HEK293 (cell line): Measurements from ENCODE around the gene EPO.
"Not testable (repeated sequence)": the region's sequence is repeated elsewhere in the genome, so short reads cannot be mapped to it uniquely, and the experiment has no call there.

Experiments used
- KLF16 ChIP-seq: fragments of 450-650 bp; formaldehyde crosslinking; IDR thresholded peaks from 2 replicates; pipeline ENCODE4 v1.5.1; 2017; ENCODE audit warnings: missing biosample characterization, missing genetic modification characterization
- MEIS1 ChIP-seq: sonication (generic); formaldehyde crosslinking; IDR thresholded peaks from 2 replicates; pipeline ENCODE4 v1.8.1; 2022; ENCODE audit warnings: missing genetic modification reagents, mild to moderate bottlenecking, borderline replicate concordance
- ZEB2 ChIP-seq: fragments of 450-650 bp; formaldehyde crosslinking; IDR thresholded peaks from 2 replicates; pipeline ENCODE4 v1.5.1; 2016; ENCODE audit warnings: missing biosample characterization, missing genetic modification characterization
- ZNF292 ChIP-seq: fragments of 450-650 bp; formaldehyde crosslinking; IDR thresholded peaks from 2 replicates; pipeline ENCODE4 v1.5.1; 2016; ENCODE audit warnings: low read depth, missing biosample characterization, missing genetic modification characterization, borderline replicate concordance
- TF ChIP-seq, protein P1 (sequence below): fragments of 450-650 bp; formaldehyde crosslinking; IDR thresholded peaks from 2 replicates; pipeline ENCODE4 v1.5.1; 2016; ENCODE audit warnings: missing biosample characterization, missing genetic modification characterization, low read depth
- TF ChIP-seq, protein P2 (sequence below): fragments of 450-650 bp; formaldehyde crosslinking; IDR thresholded peaks from 2 replicates; pipeline ENCODE4 v1.5.1; 2016; ENCODE audit warnings: missing biosample characterization, missing genetic modification characterization, borderline replicate concordance

DNA sequence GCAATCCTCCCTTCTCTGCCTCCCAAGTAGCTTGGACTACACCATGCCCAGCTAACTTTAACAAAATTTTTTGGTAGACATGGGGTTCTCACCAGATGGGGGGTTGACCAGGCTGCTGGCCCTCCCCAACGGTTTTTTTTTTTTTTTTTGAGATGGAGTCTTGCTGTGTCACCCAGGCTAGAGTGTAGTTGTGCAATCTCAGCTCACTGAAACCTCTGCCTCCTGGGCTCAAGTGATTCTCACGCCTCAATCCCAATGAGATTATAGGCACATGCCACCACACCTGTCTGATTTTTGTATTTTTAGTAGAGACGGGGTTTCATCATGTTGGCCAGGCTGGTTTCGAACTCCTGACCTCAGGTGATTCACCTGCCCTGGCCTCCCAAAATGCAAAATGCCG, 42.6 kb downstream of the EPO start:
- not testable (repeated sequence) for TF ChIP-seq ZEB2 (tag by site-specific recombination); ZNF292; MEIS1 (CRISPR knock-in tag); KLF16
- TF ChIP-seq, protein P1, sequence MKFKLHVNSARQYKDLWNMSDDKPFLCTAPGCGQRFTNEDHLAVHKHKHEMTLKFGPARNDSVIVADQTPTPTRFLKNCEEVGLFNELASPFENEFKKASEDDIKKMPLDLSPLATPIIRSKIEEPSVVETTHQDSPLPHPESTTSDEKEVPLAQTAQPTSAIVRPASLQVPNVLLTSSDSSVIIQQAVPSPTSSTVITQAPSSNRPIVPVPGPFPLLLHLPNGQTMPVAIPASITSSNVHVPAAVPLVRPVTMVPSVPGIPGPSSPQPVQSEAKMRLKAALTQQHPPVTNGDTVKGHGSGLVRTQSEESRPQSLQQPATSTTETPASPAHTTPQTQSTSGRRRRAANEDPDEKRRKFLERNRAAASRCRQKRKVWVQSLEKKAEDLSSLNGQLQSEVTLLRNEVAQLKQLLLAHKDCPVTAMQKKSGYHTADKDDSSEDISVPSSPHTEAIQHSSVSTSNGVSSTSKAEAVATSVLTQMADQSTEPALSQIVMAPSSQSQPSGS = not testable (repeated sequence)
- TF ChIP-seq, protein P2, sequence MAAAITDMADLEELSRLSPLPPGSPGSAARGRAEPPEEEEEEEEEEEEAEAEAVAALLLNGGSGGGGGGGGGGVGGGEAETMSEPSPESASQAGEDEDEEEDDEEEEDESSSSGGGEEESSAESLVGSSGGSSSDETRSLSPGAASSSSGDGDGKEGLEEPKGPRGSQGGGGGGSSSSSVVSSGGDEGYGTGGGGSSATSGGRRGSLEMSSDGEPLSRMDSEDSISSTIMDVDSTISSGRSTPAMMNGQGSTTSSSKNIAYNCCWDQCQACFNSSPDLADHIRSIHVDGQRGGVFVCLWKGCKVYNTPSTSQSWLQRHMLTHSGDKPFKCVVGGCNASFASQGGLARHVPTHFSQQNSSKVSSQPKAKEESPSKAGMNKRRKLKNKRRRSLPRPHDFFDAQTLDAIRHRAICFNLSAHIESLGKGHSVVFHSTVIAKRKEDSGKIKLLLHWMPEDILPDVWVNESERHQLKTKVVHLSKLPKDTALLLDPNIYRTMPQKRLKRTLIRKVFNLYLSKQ = not testable (repeated sequence)
